ENCODE measurements around the gene ACACB.

ACACB gene

DNA sequence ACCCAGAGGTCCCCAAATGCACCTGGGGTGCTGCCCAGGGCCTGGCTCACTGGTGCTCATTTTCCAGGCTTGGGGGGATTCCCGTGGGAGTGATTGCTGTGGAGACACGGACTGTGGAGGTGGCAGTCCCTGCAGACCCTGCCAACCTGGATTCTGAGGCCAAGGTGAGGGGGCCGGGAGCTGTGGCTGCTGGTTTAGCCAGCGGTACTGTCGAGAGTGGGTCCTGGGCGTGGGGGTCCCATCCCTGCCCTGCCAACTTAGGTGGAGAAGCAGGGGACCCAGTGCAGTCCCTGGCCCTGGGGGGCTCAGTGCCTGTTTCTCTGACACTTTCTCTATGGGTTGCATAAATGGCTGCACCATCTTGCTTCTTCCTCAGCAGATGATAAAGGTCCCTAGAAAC lies 141.8 kb downstream of the ACACB start:
- no peak for DNase-seq (ENCODE audit: low spot score)

DNA sequence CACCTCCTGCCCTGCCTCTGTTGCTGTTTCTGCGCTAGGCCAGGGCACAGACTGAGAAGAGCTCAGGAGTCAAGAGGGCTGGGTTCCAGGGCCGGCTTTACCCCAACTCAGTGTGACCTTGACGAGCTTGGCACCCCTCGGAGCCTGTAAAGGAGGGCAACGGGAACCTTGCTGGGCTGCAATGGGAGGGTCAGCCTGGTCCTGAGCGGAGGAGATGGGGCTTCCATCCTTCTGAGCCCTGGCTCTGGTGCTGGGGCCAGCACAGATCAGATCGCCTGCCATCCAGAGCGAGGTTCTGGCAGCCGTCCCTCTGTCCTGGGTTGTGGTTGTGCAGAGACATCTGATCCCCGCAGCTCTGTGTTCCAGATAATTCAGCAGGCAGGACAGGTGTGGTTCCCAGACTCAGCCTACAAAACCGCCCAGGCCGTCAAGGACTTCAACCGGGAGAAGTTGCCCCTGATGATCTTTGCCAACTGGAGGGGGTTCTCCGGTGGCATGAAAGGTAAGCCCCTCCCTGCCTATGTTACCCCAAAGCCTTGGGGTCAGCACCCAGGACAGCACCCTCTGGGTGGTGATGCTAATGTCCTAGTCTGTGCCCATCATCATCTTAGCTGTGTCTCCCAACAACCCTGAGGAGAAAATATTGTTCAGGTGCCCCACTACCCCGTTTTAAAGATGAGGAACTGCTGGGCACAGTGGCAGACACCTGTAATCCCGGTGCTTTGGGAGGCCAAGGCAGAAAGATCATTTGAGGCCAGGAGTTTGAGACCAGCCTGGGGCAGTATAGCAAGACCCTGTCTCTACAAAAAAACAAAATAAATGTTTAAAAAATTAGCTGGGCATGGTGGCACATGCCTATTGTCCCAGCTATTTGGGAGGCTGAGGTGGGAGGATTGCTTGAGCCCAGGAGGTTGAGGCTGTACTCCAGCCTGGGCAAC lies 142.5 kb downstream of the ACACB start:
- DNase-seq (ENCODE audit: low spot score) = no peak

DNA sequence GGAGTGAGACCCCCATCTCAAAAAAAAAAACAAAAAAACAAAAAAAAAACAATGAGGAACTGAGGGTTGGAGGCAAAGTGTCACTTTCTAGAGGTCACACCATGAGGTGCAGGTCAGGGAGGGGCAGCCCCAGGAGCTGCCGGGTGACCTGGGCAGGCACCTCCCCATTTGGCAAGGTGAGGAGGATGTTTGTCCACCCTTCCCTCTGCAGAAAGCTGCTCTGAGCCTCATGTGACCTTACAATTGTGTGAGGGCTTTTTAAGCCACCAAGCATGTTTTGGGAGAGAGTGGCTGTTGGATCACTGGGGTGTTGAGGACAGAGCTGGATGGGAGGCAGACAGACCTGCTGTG lies 143.1 kb downstream of the ACACB start:
- DNase-seq (ENCODE audit: low spot score) = no peak

DNA sequence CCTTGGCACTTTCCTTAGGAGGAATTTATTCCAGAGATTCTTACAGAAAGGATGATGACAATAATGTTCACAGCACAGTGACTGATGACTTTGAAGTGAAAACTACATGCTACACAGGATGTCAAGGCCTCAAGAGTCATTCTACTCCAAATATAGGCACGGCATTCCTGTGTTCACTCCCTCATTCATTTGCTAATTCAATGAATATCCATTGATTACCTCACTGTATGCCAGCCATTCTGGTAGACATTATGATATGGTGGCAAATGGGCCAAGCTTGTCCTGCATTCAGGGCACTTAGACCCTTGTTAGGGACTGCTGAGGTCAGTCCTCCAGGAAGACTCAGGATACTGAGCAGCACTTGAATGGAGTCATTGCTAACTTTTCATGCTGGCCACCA lies 144.7 kb downstream of the ACACB start:
- DNase-seq (ENCODE audit: low spot score) = no peak

DNA sequence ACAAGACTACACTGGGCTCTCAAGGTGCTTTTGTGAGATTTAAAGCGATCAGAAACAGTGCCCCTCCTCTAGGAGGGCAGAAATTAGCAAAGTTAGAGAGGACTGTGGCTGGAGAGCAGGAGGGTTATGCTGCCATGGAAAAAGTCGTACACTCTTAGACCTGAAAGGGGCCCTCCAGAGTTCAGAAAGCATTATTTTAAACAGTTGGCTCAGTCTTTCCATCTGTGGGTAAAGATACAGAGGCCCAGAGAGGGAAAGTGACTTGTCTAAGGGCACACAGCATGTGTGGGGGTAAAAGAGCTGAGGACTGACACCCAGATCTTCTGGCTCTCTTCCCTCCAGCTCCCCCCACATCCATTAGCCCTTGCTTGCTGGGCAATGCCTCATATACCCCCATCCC lies 145.6 kb downstream of the ACACB start:
- DNase-seq (ENCODE audit: low spot score) = no peak

DNA sequence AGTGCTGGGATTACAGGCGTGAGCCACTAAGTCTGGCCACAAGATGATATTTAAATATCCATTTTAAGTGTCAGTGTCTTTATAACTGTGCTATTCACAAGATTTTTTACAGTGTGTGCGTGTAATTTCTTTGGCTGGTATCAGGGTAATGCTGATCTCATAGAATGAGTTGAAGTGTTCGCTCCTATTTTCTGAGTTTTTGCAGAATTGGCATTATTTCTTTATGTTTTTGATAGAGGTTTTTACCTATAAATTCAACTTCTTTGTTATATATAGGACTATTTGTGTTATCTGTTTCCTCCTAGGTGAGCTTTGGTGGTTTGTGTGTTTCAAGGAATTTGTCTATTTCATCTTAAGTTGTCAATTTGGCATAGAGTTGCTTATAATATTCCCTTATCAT lies 147.1 kb downstream of the ACACB start:
- DNase-seq (ENCODE audit: low spot score) = no peak

DNA sequence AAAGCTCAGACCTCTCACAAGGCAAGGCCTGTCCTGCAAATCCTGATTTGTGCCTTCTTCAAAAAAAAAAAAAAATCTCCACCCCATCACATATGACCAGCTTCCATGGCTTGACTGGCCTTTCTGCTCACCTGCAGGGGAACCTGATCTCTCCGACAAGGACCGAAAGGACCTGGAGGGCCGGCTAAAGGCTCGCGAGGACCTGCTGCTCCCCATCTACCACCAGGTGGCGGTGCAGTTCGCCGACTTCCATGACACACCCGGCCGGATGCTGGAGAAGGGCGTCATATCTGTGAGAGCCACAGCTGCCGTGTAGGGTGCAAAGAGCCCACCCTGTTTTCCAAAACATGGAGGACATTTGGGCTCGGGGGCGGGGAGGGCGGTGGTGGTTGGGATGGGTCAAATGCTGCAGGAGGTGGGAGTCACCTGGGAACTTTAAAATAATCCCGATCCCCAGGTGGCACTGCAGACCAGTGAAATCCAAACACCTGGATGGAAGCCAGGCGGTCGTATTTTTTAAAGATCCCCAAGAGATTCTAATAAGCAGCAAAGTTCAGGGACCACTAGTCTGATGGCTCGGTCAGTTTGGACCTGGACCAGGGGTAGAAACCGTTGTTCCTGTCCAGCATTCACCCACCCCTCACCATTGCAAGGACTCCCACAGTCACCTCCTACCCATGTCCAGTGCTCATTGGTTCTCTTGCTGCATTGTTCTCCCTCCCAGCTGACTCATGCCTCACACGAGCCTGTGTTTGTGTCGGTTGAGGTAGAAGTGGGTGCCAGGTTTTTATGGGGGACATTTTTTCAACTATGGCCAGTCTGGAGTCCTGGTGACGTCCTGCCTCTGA lies 147.9 kb downstream of the ACACB start:
- peak; percentile 19 for DNase-seq (ENCODE audit: low spot score)

DNA sequence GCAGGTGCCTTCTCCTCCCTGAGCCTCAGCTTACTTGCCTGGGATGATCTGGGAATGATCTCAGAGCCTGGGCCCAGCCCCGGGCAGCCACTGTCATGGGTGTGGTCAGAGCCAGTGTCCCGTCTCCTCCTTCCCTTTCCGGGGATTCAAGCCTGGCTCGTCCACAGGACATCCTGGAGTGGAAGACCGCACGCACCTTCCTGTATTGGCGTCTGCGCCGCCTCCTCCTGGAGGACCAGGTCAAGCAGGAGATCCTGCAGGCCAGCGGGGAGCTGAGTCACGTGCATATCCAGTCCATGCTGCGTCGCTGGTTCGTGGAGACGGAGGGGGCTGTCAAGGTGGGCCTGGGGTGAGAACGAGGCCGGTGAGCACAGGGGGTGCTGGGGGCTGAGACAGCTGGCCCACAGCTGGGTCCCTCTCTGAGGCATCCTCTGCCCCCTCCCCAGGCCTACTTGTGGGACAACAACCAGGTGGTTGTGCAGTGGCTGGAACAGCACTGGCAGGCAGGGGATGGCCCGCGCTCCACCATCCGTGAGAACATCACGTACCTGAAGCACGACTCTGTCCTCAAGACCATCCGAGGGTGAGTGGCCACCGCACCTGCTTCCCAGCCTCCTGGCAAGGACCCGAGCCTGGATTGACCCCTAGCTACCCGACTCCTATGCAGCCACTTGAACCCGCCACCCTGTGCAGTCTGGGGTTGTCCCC lies 148.7 kb downstream of the ACACB start:
- DNase-seq (ENCODE audit: low spot score) = no peak

DNA sequence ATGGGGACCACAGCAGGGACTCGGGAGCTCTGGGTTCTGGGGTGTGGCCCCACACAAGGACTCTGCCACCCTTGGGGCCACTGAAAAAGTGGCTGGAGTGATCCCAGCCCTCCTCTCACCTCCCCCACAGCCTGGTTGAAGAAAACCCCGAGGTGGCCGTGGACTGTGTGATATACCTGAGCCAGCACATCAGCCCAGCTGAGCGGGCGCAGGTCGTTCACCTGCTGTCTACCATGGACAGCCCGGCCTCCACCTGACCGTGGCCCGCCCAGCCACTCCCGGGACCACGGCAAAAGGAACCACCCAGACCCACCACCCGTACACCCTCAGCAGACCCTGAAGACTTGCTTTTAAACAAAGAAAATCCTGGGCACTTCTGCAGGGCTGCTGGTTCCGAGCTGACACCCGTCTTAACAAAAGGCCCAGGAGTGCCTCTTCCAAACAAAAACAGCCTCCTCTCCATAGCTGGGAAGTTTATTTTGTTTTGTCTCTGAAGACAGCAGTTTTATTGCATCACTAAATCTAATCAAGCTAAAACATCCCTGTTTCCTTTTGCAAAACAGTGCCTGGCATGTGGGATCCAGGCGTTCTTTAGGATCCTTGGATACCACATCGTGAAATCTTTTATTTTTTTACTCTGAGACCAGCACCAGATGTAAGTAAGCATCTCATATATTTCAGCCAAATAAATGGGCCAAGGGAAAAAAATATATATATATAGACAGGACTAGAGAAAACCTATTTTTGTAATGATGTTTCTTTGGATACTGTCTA lies 149.9 kb downstream of the ACACB start:
- DNase-seq (ENCODE audit: low spot score) = no peak

DNA sequence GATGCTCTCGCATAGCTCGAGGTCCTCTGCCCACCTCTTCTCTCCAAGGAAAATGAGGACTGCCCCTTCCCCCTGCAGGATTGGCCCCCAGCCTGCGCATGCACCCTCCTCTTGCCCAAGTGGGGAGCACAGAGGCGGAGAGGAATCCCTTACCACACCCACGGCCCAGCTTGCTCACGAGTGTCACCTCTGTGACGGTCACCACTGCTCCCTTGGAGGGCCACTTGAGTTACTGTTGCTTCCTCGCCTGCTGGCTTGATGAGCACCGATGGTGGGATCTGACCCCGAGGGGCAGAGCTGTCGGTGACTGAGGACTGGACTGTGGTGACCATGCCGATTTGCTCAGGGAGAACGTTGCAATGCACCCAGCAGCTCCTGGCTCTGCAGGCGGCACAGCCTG lies 151.0 kb downstream of the ACACB start:
- no peak for DNase-seq (ENCODE audit: low spot score)

DNA sequence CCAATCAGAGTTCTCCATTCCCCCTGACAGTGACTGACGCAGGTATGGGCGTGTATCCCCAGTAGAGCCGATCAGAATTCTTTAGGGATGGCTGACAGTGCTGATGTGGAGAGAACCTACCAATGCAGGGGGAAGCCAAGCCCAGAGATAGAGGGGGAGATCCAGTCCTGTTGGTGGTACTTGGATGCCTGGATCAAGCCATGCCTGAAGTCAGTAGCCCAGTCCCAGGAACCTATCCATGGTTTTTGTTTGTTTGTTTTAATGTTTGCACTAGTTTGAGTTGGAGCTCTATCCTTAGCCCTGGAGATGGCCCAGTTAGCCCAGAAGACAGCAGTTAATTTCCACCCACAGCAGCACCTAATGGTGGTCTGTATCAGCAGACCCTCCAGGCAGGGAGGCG lies 152.5 kb downstream of the ACACB start:
- no peak for DNase-seq (ENCODE audit: low spot score)

DNA sequence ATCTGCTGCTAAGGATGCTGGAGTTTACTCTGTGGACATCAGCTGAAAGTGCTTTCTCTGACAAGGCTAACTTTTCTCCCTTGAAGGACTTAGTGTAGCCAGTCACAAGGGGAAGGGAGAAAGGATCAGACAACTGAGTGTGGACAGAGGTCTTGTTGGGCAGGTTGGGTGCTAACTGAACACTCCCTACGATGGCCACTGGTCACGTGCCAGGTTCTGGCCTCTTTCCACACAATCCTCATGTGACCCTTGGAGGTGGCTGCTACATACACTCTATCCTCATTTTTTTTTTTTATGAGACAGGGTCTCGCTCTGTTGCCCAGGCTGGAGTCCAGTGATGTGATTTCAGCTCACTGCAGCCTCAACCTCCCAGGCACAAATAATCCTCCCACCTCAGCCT lies 153.0 kb downstream of the ACACB start:
- DNase-seq (ENCODE audit: low spot score) = no peak

DNA sequence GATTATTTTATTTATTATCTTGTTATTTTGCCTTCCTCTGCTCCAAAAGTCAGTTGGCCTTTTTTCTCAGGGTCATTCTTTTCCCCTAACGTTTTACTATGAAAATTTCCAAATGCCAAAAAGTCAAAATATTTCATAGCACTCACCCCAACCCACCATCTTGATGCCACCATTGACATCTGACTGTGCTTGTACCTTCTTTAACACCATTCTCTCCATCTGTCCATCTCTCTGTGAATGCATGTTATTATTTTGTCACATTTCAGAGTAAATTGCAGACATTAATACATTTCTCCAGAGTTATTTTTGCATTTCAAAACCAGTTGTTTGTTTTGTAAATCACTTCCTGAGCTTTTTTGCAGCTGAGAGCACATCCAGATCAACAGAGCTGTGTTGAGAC lies 154.1 kb downstream of the ACACB start:
- no peak for DNase-seq (ENCODE audit: low spot score)

DNA sequence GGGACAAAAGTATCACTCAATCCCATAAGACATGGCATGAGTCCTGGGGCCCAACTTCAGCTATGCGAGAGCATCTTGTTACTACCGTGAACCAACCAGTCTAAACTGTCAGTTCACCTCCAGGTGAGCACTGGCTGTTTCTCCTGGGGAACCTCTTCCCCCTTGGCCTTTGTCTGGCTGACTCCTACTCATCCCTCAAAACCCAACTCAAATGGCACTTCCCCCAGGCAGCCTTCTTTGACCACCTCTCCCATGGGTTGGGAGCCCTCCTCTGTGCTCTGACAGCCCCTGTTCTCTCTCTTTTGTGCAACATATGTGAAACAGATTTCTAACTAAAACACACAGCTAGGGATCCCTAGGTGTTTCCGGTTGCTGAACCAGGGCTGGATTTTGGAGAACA lies 155.0 kb downstream of the ACACB start:
- DNase-seq (ENCODE audit: low spot score) = no peak

DNA sequence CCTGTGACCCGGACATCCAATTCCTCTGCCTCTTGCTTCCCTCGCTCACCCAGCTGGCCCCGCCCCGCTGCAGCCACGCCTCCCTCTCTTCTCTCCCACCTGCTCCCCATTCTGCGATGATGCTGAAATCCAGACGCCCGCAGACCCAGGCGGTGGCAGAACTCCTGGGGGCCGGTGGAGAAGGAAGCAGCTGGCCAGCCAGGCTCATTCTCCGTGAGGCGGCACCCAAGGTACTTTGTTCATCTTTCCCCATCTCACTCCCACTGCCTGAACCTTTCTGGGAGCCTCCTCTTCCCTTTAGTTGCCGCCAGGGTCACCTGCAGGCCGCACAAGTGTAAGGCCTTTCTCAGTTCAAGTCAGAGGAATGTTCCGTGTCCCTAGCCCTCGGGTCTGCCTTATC lies 157.0 kb downstream of the ACACB start:
- DNase-seq (ENCODE audit: low spot score) = no peak

DNA sequence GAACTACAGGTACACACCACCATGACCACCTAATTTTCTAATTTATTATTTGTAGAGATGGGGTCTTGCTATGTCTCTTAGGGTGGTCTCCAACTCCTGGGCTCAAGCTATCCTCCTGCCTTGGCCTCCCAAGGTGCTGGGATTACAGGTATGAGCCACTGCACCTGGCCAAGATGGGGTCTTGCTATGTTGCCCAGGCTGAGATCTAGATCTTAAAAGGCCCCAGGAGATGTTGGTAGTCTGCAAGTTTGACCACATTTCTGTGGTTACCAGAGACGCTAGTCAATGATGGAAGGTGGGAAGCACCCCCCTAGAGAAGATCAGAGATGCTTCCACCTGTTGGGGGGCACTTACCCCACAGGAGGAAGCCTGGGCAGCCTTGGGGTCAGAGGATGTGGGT lies 158.0 kb downstream of the ACACB start:
- DNase-seq (ENCODE audit: low spot score) = no peak

DNA sequence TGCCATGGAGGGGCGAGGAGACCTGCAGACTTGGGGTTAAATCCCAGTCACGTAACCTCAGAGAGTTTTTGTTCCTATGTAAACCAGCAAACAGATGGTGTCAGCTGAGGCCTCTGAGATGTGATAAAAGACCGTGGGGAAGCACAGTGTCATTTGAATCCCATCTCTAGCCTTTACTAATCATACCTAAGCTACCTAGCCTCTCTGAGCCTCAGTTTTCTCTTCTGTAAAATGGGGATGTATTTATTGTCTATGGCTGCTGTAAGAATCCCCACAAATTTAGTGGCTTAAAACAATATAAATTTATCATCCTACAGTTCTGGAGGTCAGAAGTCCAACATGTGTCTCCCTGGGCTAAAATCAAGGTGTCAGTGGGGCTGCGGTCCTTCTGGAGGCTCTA lies 158.8 kb downstream of the ACACB start:
- no peak for DNase-seq (ENCODE audit: low spot score)

DNA sequence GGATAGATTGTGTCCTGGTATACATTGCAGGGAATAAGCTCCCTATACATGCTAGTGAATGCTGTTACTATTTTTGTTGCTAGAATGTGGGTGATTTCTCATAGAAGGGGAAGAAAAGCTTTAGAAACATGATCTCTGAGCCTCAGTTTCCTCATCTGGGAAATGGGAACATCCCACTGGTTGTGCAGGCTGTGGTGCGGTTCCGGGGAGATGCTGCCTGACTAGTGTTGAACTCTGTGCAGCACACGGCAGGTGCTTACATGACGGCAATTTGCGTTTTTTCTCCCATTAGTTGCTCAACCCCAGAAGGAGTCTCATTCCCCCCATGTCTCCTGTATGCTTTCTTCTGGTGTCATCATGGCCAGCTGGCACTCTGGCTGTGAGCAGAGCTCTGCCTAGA lies 159.8 kb downstream of the ACACB start:
- no peak for DNase-seq (ENCODE audit: low spot score)

DNA sequence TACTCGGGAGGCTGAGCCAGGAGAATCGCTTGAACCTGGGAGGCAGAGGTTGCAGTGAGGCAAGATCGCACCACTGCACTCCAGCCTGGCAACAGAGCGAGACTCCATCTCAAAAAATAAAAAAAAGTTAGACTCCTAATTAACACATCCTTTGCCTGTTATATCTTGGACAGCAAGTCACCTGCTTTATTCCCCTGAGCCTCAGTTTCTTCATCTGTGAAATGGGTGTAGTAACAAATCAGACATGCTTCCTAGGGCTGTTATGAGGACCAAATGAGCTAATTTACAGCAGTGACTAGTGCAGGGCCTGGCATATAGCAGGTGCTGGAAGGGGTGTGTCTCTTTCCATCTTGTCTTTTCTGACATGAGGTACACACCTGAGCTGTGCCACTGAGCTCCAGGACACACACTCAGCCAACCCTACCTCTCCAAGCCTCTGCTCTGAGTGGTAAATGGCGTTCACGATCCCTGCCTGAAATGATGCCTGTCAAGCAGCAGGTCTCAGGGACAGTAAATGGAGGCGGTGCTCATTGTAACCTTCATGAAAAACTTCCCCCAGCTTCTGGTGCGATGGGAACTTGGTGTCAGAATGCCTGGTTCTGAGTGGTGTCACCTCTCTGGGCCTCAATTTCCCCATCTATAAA lies 161.0 kb downstream of the ACACB start:
- DNase-seq (ENCODE audit: low spot score) = no peak

DNA sequence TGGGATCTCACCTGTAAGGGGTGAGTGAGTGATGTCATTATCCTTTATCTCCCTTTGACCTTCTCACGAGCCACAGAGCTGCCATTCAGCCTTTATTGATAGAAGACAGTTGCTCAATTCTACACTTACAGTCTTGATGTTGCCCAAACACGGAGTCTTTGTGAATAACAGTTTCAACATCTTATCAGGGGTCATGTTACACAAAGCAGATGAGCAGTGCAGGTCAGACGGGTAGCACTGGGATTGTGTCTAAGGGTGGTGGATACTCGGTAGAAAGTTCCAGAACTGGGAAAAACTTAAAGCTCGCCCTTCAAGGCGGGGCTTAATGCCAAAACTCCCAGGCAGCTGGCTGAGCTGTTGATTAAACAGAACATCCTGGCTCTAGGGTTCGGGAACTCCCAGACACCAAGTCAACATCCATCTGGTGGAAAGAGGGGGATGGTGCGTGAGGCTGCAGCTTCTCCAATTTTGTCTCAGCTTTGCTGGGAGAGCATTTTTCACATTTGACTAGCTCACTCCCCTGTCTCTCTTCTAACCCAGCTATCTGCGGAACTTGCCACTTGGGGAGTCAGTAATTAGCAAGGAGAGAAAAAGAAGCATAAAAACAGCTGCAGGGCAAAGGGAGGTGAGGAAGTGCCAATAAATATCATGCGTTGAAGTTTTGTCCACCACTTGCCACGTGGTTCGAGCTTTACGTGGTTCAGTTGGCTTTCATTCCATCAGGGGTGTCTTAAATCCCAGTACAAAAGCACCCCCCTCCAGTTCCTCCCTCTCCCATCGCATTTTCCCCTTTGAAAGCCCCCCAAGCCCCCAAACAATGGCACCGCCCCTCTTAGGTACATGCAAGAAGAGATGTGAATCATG lies 161.7 kb downstream of the ACACB start:
- no peak for DNase-seq (ENCODE audit: low spot score)
